T47D (cell line): ENCODE measurements around the gene CXCL1.

Experiments used
- DNase-seq, 2 experiments: peaks; one replicate each; pipeline versions ENCODE4 v3.0.0 to v3.0.0-alpha.2; 2011 to 2012; ENCODE audit warnings: low read depth in 1 of 2, low spot score in 1 of 2
- JUND ChIP-seq: IDR thresholded peaks from 2 replicates; pipeline ENCODE4 v1.6.1; 2012; ENCODE audit warnings: low read depth
- in situ Hi-C: cut with HindIII; loops from 2 replicates; pipeline ENCODE4 v1.10.0; 2016; ENCODE audit warnings: low sequenced_read_pairs, low pct_unique_long_range_greater_than_20kb

CXCL1 gene

DNA sequence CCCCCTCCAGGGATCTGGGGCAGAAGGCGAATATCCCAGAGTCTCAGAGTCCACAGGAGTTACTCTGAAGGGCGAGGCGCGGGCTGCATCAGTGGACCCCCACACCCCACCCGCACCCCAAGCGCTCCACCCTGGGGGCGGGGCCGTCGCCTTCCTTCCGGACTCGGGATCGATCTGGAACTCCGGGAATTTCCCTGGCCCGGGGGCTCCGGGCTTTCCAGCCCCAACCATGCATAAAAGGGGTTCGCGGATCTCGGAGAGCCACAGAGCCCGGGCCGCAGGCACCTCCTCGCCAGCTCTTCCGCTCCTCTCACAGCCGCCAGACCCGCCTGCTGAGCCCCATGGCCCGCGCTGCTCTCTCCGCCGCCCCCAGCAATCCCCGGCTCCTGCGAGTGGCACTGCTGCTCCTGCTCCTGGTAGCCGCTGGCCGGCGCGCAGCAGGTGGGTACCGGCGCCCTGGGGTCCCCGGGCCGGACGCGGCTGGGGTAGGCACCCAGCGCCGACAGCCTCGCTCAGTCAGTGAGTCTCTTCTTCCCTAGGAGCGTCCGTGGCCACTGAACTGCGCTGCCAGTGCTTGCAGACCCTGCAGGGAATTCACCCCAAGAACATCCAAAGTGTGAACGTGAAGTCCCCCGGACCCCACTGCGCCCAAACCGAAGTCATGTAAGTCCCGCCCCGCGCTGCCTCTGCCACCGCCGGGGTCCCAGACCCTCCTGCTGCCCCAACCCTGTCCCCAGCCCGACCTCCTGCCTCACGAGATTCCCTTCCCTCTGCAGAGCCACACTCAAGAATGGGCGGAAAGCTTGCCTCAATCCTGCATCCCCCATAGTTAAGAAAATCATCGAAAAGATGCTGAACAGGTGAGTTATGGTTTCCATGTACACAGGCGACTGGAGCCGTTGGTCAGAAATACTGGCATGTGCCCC lies at the start of gene CXCL1:
TSS of gene CXCL1 (plus strand) at position 264 of the 926 bp plus-strand sequence. CDS start at position 342, 78 bp downstream.
- no peak for TF ChIP-seq JUND
- no peak for DNase-seq
- in situ Hi-C loops, result no loop called here

DNA sequence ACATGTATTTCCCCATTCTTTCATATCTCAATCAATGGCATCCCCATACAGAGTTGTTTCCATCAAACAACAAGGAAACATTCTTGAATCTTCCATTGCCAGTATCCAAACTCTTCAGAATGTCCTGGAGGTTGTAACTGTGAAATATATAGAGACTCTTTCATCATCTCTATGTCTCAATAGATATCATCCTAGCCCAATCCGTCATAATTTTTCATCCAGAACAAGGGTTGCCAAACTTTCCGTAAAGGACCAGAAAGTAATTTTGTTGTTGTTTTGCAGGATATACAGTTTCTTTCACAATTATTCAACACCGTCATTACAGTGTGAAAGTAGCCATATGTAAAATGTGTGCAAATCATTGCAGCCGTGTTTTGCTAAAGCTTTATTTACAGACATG lies 47.9 kb upstream of the CXCL1 start:
- no peak for DNase-seq
- no peak for TF ChIP-seq JUND
- in situ Hi-C loops, result no loop called here

- DNase-seq, result no peak
- in situ Hi-C loops, result no loop called here
- no peak for TF ChIP-seq JUND
Measured at GRCh38 chr4:73822389-73822788, 46.8 kb upstream of the CXCL1 start.

GRCh38 chr4:73822812-73823504 lies 46.2 kb upstream of the CXCL1 start:
- TF ChIP-seq JUND, result no peak
- in situ Hi-C loops, result no loop called here
- no peak for DNase-seq

DNA sequence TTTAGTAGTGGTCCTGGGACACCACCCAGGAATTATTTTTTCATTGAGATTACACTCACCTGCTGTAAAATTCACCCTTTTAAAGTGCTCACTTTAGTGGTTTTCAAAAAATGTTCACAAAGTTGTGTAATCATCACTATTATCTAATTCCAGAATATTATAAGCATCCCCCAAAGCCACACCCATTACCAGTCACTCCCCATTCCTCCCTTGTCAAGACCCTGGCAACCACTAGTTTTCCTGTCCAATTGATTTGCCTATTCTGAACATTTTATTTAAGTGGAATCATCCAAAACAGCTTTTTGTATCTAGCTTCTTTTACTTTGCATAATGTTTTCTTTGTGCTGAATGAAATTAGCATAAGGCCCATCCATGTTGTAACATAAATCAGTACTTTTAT lies 45.4 kb upstream of the CXCL1 start:
- TF ChIP-seq JUND, result no peak
- in situ Hi-C loops, result no loop called here

DNA sequence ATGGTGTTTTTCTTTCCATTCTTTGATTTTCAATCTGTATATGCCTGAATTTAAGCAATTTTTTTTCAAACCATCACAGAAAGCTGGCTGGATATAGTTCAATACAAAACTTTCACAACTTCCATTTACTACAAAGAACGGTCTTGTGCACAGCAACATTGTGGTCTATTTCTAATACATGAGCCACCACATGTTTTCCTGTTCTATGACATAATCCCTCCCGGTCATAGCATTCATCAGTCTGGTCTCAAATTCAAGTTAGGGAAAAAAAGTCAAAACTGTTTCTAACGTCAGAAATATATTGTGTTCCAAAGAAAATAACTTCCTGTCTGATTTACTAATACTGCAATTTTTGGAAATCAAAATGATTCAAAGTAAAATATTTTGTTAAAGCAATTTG lies 40.2 kb upstream of the CXCL1 start:
- in situ Hi-C loops, result no loop called here
- no peak for DNase-seq
- no peak for TF ChIP-seq JUND

More for the DNA sequence above, 45.4 kb upstream of the CXCL1 start:
- DNase-seq, result no peak

DNA sequence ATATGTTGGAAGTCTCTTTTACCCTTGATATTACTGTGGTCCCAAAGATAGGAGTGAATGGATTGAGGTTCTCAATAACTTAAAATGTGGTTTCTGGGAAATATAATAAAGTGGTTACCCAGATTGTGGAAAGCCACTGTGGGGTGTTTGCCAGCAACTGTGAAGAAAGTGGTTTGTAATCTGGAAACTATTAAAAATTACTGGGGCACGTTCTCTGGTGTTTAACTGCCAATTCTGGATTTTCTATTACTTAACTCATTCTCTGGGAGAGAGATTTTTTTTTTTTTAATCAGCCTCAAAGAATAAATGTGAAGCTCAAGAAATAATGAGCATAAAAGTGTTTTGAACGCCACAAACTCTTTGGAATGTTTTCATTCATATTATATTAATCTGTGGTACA lies 37.6 kb upstream of the CXCL1 start:
- no peak for DNase-seq
- no peak for TF ChIP-seq JUND
- in situ Hi-C loops, result no loop called here

GRCh38 chr4:73832651-73833237 lies 36.4 kb upstream of the CXCL1 start:
- in situ Hi-C loops, result no loop called here
- DNase-seq, result no peak

GRCh38 chr4:73836373-73837279 lies 32.6 kb upstream of the CXCL1 start, which contains the start of gene CXCL6:
Gene CXCL6, plus strand, starts transcription at chr4:73836678. Its CDS starts 73 bp downstream, at chr4:73836751.
- TF ChIP-seq JUND, result no peak
- no peak for DNase-seq
- in situ Hi-C loops, result no loop called here

More at GRCh38 chr4:73832651-73833237, 36.4 kb upstream of the CXCL1 start:
- no peak for TF ChIP-seq JUND

- in situ Hi-C loops, result no loop called here
Measured at GRCh38 chr4:73839071-73839470, 30.1 kb upstream of the CXCL1 start.

DNA sequence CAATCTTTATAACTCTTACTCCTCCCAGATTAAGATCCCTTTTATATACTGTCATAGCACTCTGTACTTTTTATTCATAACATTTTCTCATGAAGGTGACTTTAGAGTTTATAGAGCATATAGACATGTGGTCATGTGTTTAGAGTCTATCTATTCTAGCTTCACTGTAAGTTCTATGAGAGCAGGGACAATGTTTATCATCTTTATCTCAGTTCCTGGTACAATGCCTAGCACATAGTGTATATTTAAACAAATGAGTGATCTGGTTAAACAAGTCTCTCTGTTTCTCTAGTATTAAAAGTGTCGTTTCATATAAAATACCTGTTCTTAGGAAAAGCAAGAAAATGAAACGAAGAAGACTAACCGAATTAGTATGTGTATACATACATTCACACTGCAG lies 29.5 kb upstream of the CXCL1 start:
- TF ChIP-seq JUND, result no peak
- in situ Hi-C loops, result no loop called here
- DNase-seq, result no peak

More at GRCh38 chr4:73839071-73839470, 30.1 kb upstream of the CXCL1 start:
- no peak for TF ChIP-seq JUND
- DNase-seq, result no peak
